K562 (cell line): Measurements from ENCODE around the gene ZNF195. TPM values are rescaled to one million over a fixed set of nuclear protein-coding genes. Genes with fewer than 3 reads are reported as not detected.

Experiments used
- BACH1 ChIP-seq: fragments of 200-800 bp; sonication (Bioruptor generic); IDR thresholded peaks from 2 replicates; pipeline ENCODE4 v1.6.1; 2016; ENCODE audit warnings: missing genetic modification characterization, missing compliant biosample characterization
- BCL6 ChIP-seq: fragments of 250-450 bp; sonication (Bioruptor Pico); IDR thresholded peaks from 2 replicates; pipeline ENCODE4 v1.4.0; 2020
- E4F1 ChIP-seq: fragments of 250-450 bp; sonication (Bioruptor Pico); IDR thresholded peaks from 2 replicates; pipeline ENCODE4 v1.5.0; 2021; ENCODE audit warnings: mild to moderate bottlenecking, borderline replicate concordance
- GTF2A2 ChIP-seq: IDR thresholded peaks from 2 replicates; pipeline ENCODE4 v1.6.1; 2016; ENCODE audit warnings: mild to moderate bottlenecking, missing genetic modification characterization, missing compliant biosample characterization
- HINFP ChIP-seq: fragments of 450-650 bp; conservative IDR thresholded peaks from 2 replicates; pipeline ENCODE4 v1.6.1; 2016; ENCODE audit warnings: missing genetic modification characterization, low read depth, mild to moderate bottlenecking, control low read depth, missing compliant biosample characterization
- HIVEP1 ChIP-seq: fragments of 250-450 bp; sonication (Bioruptor Pico); IDR thresholded peaks from 2 replicates; pipeline ENCODE4 v1.4.0; 2020; ENCODE audit warnings: mild to moderate bottlenecking
- HMGXB4 ChIP-seq: sonication (generic); formaldehyde crosslinking; IDR thresholded peaks from 2 replicates; pipeline ENCODE4 v1.8.1; 2023; ENCODE audit warnings: mild to moderate bottlenecking, missing genetic modification reagents
- PKNOX1 ChIP-seq: fragments of 450-650 bp; IDR thresholded peaks from 2 replicates; pipeline ENCODE4 v1.6.1; 2016
- SMARCA5 ChIP-seq: fragments of 450-650 bp; IDR thresholded peaks from 2 replicates; pipeline ENCODE4 v1.6.1; 2016
- TFE3 ChIP-seq: fragments of 450-650 bp; formaldehyde crosslinking; IDR thresholded peaks from 2 replicates; pipeline ENCODE4 v1.4.0; 2020; ENCODE audit warnings: mild to moderate bottlenecking, mixed read lengths
- ZNF444 ChIP-seq: fragments of 250-450 bp; sonication (Bioruptor Pico); IDR thresholded peaks from 2 replicates; pipeline ENCODE4 v1.4.0; 2020; ENCODE audit warnings: mild to moderate bottlenecking, moderate library complexity
- polyA plus RNA-seq, 8 experiments: library from polyadenylated mRNA; depleted of rRNA in 4 of 8; stranded (reverse) in 5 of 8; unstranded in 3 of 8; fragments of >200 nt; fragmentation: Nextera tagmentation in 2 of 8; fragmentation: Illumina TruSeq in 1 of 8; extraction: Ambion mirVana in 2 of 8; extraction: Trizol in 1 of 8; gene quantifications; 2 replicates each; pipeline versions ENCODE4 v1.2.1 to v1.2.3, GENCODE V29; 2011 to 2014; ENCODE audit warnings: inconsistent platforms in 1 of 8, missing spikeins in 1 of 8
- total RNA-seq, 7 experiments: library from RNA; depleted of rRNA in 6 of 7; stranded (reverse); fragments of >200 nt in 6 of 7; fragmentation: Illumina TruSeq in 2 of 7; extraction: Trizol in 2 of 7; gene quantifications; 2 replicates each; pipeline versions ENCODE4 v1.2.1 to v1.2.3, GENCODE V29; 2011 to 2021; ENCODE audit warnings: low replicate concordance in 1 of 7

Gene ZNF195
- total and polyA plus RNA-seq, 9 of the 15 experiments (the other 6 are each of a cell fraction or from before 2014, with no cell fraction given) = 42.1 to 75.5 (median 60.4) TPM

- TF ChIP-seq PKNOX1 (peak; percentile 99), BCL6 (CRISPR knock-in tag) (no peak), TFE3 (no peak), E4F1 (no peak), ZNF444 (CRISPR knock-in tag) (no peak), HIVEP1 (no peak), SMARCA5 (no peak), HMGXB4 (no peak), BACH1 (tag) (no peak), GTF2A2 (tag) (no peak), HINFP (tag) (no peak)
Observed at GRCh38 chr11:3378426-3379423, at the start of gene ZNF195 (continued).
